Measurements from ENCODE around the gene ACADSB. TPM values are rescaled to one million over a fixed set of nuclear protein-coding genes. Genes with fewer than 3 reads are reported as not detected.

ACADSB gene
- total RNA-seq, 1 donor from 2014 or later = 13.1 TPM

DNA sequence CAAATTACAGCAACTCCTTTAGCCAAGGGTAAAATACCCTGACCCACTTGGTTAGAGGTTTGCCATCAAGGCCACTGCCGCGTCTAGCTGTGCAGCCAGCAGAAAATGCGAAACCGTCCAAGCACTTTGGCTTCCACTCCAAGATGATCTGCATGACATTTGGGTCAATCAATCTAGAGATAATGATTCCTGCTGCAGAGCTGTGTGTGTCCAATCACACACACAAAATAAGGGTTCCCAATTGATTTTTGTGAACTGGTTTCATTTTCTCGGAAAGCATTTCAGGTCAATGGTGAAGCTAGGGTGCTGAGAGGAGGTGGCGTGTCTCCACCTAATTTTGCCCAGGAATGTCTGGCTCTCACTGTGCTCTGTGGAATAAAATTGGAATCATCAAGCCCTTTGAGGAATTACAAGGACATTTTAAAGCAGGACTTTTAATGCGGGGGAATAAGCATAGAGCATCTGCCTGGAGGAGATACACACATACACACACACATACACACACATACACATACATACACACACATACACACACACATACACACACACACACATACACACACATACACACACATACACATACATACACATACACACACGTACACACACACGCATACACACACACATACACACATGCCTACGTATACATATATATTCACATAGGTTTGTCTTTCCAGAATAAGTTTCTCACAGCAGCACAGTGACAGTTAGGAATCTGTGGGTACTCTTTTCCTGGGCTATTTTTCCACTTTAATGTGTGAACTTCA lies 59.5 kb downstream of the ACADSB start:
- no peaks in the 10 kb centered on the region for H3K4me1 Mint-ChIP-seq (ENCODE audit: low read depth)
- H3K9me3 Mint-ChIP-seq (ENCODE audit: low read depth) = peaks cover 4% of the 10 kb centered on the region
- TF ChIP-seq, protein P1, sequence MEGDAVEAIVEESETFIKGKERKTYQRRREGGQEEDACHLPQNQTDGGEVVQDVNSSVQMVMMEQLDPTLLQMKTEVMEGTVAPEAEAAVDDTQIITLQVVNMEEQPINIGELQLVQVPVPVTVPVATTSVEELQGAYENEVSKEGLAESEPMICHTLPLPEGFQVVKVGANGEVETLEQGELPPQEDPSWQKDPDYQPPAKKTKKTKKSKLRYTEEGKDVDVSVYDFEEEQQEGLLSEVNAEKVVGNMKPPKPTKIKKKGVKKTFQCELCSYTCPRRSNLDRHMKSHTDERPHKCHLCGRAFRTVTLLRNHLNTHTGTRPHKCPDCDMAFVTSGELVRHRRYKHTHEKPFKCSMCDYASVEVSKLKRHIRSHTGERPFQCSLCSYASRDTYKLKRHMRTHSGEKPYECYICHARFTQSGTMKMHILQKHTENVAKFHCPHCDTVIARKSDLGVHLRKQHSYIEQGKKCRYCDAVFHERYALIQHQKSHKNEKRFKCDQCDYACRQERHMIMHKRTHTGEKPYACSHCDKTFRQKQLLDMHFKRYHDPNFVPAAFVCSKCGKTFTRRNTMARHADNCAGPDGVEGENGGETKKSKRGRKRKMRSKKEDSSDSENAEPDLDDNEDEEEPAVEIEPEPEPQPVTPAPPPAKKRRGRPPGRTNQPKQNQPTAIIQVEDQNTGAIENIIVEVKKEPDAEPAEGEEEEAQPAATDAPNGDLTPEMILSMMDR (IDR thresholded peaks at IDR 0.05) = no peak
- no peaks in the 10 kb centered on the region for H3K36me3 Mint-ChIP-seq (ENCODE audit: low read depth)
- DNase-seq (ENCODE audit: low spot score) = no peak
- H3K27me3 Mint-ChIP-seq (ENCODE audit: low read depth) = peaks cover 20% of the 10 kb centered on the region
- no peak overlapping the region for H3K27ac Mint-ChIP-seq (ENCODE audit: unreplicated experiment)
- H3K4me3 Mint-ChIP-seq (ENCODE audit: unreplicated experiment) = no peak overlapping the region

DNA sequence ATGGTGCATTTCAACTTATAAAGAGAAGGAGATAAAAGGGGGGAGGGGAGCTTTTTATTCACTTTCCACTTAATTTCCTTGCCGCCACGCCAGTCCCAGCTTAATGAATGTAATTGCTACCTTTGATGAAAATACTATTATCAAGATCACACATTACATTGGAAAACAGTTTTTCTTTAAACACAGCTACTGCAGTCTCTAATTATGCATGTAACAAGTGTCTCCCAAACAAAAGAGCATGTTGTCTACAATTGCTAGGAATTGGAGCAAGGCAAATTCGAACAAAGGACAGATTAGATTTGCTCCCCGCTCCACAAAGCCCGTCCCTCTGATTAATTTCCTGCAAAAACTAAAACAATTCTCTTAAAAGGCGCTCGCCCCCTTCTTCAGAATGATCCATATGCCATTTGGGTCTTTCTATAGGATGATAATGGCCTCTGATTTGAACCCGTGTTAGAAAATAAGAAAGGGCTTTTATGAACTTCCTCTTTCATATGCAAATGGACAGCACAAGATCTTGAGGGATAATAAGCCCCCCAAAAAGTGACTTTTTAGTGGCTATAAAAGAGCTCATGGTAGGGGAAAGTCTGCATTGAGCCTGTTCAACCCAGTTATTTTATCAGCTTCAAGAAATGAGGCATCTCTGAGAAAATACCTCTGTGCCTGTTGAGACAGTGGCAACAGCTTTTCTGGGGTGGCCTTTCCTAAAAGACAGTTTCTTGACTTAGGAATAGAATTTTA lies 60.6 kb downstream of the ACADSB start:
- no peaks in the 10 kb centered on the region for H3K36me3 Mint-ChIP-seq (ENCODE audit: low read depth)
- DNase-seq (ENCODE audit: low spot score) = no peak
- no peak overlapping the region for H3K4me3 Mint-ChIP-seq (ENCODE audit: unreplicated experiment)
- H3K9me3 Mint-ChIP-seq (ENCODE audit: low read depth) = peaks cover 4% of the 10 kb centered on the region
- peaks cover 20% of the 10 kb centered on the region for H3K27me3 Mint-ChIP-seq (ENCODE audit: low read depth)
- H3K27ac Mint-ChIP-seq (ENCODE audit: unreplicated experiment) = no peak overlapping the region
- no peaks in the 10 kb centered on the region for H3K4me1 Mint-ChIP-seq (ENCODE audit: low read depth)
- TF ChIP-seq, protein P1 (IDR thresholded peaks at IDR 0.05) = no peak

DNA sequence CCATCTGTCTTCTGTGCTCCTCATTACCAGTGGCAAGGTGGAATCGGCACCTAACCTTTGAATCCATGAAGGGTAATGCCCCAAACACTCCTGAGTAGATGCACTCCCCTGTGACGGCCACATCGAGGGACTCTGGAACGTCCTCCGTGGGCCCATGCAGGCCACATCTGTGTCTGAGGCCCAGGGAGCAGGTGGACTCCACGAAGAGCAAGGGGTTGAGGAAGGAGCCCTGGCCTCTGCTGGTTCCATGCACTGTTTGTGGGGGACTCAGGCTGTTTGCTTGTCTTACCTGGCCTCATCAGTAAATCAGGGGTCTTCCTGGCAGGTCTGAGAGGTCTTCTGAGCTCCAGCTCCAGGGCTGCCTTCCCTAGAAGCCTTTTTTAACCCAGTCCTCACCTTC lies 64.4 kb downstream of the ACADSB start:
- H3K36me3 Mint-ChIP-seq (ENCODE audit: low read depth) = no peaks in the 10 kb centered on the region
- no peak overlapping the region for H3K4me3 Mint-ChIP-seq (ENCODE audit: unreplicated experiment)
- no peak for DNase-seq (ENCODE audit: low spot score)
- H3K27ac Mint-ChIP-seq (ENCODE audit: unreplicated experiment) = no peak overlapping the region
- H3K9me3 Mint-ChIP-seq (ENCODE audit: low read depth) = peaks cover 2% of the 10 kb centered on the region
- H3K4me1 Mint-ChIP-seq (ENCODE audit: low read depth) = no peaks in the 10 kb centered on the region
- H3K27me3 Mint-ChIP-seq (ENCODE audit: low read depth) = peaks cover 9% of the 10 kb centered on the region
- TF ChIP-seq, protein P1 (IDR thresholded peaks at IDR 0.05) = no peak

DNA sequence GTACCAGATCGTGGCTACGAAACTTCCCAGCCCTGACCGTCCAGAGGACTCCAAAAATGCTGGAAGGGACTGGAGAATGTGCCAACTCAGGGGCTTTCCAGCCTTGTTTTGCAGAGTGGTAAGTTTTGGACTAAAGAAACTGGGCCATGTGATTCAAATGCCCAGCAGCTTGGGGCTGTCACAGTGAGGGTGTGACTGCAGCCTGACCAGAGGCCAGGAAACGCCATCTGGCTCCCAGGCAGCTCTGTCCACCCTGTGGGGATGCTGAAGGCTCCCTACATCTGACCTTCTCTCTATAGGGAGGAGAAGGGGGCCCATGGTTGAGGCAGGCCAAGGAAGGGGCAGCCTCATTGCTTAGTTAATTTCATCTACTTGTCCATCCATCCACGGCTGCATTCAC lies 65.4 kb downstream of the ACADSB start:
- peaks cover 7% of the 10 kb centered on the region for H3K27me3 Mint-ChIP-seq (ENCODE audit: low read depth)
- no peaks in the 10 kb centered on the region for H3K4me1 Mint-ChIP-seq (ENCODE audit: low read depth)
- no peak overlapping the region for H3K4me3 Mint-ChIP-seq (ENCODE audit: unreplicated experiment)
- TF ChIP-seq, protein P1 (IDR thresholded peaks at IDR 0.05) = no peak
- H3K27ac Mint-ChIP-seq (ENCODE audit: unreplicated experiment) = no peak overlapping the region
- no peaks in the 10 kb centered on the region for H3K36me3 Mint-ChIP-seq (ENCODE audit: low read depth)
- no peak for DNase-seq (ENCODE audit: low spot score)
- H3K9me3 Mint-ChIP-seq (ENCODE audit: low read depth) = peaks cover 3% of the 10 kb centered on the region

DNA sequence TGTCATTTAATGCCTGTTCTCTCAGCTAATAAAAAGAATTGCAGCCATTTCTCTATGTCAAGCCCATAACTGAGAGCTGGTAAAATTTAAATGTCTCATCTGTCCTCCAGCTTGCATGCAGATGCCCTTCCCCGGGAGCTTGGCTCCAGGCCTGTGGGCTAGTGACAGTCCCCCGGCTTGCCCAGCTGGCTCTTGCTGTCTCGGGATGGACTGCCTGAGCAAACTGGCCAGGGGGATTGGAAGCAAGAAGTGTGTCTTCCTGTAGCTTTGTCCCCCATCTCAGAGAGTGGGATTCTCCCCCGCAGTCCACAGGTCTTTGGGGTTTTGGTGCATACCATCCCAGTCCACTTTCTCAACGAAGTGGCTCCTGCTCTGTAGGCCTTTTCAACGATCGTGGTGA lies 73.1 kb downstream of the ACADSB start:
- Mint-ChIP-seq H3K4me1 (ENCODE audit: low read depth) (no peaks in the 10 kb centered on the region), H3K27me3 (ENCODE audit: low read depth) (peaks cover 2% of the 10 kb centered on the region), H3K9me3 (ENCODE audit: low read depth) (peaks cover 6% of the 10 kb centered on the region), H3K36me3 (ENCODE audit: low read depth) (no peaks in the 10 kb centered on the region), H3K27ac (ENCODE audit: unreplicated experiment) (no peak overlapping the region), H3K4me3 (ENCODE audit: unreplicated experiment) (no peak overlapping the region)
- TF ChIP-seq, protein P1 (IDR thresholded peaks at IDR 0.05) = no peak
- DNase-seq (ENCODE audit: low spot score) = no peak

Data from chondrocyte (in vitro differentiated cells).